Measurements from ENCODE around the gene IL1R1. TPM values are rescaled to one million over a fixed set of nuclear protein-coding genes. Genes with fewer than 3 reads are reported as not detected.

The IL1R1 gene
- total RNA-seq, 1 experiment from 2014 or later, result 0.39 TPM

GRCh38 chr2:102131564-102131963, 11.0 kb upstream of the IL1R1 start:
- no peak overlapping the region for H3K18ac ChIP-seq (ENCODE audit: insufficient read length, low read depth, low read length)
- no peak overlapping the region for H3T11ph ChIP-seq (ENCODE audit: low read length)
- no peaks in the 10 kb centered on the region for H3K27me3 ChIP-seq (ENCODE audit: insufficient read depth, low read length)
- no peak overlapping the region for H2BK20ac ChIP-seq (ENCODE audit: low read depth, low read length, poor library complexity, severe bottlenecking)
- no peak overlapping the region for H4K5ac ChIP-seq (ENCODE audit: insufficient read length, low read depth, low read length)
- no peaks in the 10 kb centered on the region for H4K20me1 ChIP-seq (ENCODE audit: control insufficient read depth, insufficient read depth, insufficient read length)
- no peak overlapping the region for H2BK120ac ChIP-seq (ENCODE audit: low read depth, low read length, poor library complexity, severe bottlenecking)
- H3K23ac ChIP-seq (ENCODE audit: insufficient read length, low read depth, low read length), result no peak overlapping the region
- no peaks in the 10 kb centered on the region for H3K23me2 ChIP-seq (ENCODE audit: insufficient read length, low read depth, low read length, poor library complexity, severe bottlenecking)
- Mint-ChIP-seq H3K4me3 (no peak overlapping the region), H3K9me3 (no peaks in the 10 kb centered on the region), H3K4me1 (no peaks in the 10 kb centered on the region), H3K36me3 (ENCODE audit: insufficient read depth in 1 of 3, low read depth in 3 of 3) (no peaks in the 10 kb centered on the region), H3K27ac (no peak overlapping the region), H3K27me3 (ENCODE audit: low read depth) (peaks cover 2% of the 10 kb centered on the region)
- H2BK12ac ChIP-seq (ENCODE audit: insufficient read length, low read depth, low read length), result no peak overlapping the region
- H3K4ac ChIP-seq (ENCODE audit: low read depth, low read length), result no peak overlapping the region
- no peaks in the 10 kb centered on the region for H3K79me2 ChIP-seq (ENCODE audit: insufficient read depth, low read length)
- no peak overlapping the region for H2BK5ac ChIP-seq (ENCODE audit: insufficient read length, low read length)
- TF ChIP-seq, protein P1, sequence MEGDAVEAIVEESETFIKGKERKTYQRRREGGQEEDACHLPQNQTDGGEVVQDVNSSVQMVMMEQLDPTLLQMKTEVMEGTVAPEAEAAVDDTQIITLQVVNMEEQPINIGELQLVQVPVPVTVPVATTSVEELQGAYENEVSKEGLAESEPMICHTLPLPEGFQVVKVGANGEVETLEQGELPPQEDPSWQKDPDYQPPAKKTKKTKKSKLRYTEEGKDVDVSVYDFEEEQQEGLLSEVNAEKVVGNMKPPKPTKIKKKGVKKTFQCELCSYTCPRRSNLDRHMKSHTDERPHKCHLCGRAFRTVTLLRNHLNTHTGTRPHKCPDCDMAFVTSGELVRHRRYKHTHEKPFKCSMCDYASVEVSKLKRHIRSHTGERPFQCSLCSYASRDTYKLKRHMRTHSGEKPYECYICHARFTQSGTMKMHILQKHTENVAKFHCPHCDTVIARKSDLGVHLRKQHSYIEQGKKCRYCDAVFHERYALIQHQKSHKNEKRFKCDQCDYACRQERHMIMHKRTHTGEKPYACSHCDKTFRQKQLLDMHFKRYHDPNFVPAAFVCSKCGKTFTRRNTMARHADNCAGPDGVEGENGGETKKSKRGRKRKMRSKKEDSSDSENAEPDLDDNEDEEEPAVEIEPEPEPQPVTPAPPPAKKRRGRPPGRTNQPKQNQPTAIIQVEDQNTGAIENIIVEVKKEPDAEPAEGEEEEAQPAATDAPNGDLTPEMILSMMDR (conservative IDR thresholded peaks at IDR 0.05), result no peak
- H3K14ac ChIP-seq (ENCODE audit: insufficient read depth, low read length), result no peak overlapping the region
- DNase-seq, result no peak
- H4K8ac ChIP-seq (replicated peaks; ENCODE audit: insufficient read length, low read depth, low read length), result no peak overlapping the region
- no peak overlapping the region for H4K91ac ChIP-seq (ENCODE audit: insufficient read length, low read depth, low read length)
- H3K27ac ChIP-seq (ENCODE audit: insufficient read length, low read depth, low read length), result no peak overlapping the region
- H3K9me3 ChIP-seq (ENCODE audit: control insufficient read depth, low read depth, low read length), result no peaks in the 10 kb centered on the region
- no peak overlapping the region for H2BK15ac ChIP-seq (ENCODE audit: low read depth, low read length)
- H3K4me1 ChIP-seq (ENCODE audit: insufficient read depth, low read length), result no peaks in the 10 kb centered on the region
- H2AFZ ChIP-seq (ENCODE audit: low read length), result no peak overlapping the region
- no peak overlapping the region for H3K56ac ChIP-seq (ENCODE audit: insufficient read length, low read depth, low read length)
- no peak overlapping the region for H3K4me2 ChIP-seq (ENCODE audit: insufficient read depth, insufficient read length, low read length)
- H3K79me1 ChIP-seq (ENCODE audit: insufficient read depth, low read depth, low read length, poor library complexity, severe bottlenecking), result no peaks in the 10 kb centered on the region
- H2AK5ac ChIP-seq (ENCODE audit: insufficient read length, low read length), result no peak overlapping the region
- no CpG with 5 or more reads among the region's 5 CpGs for WGBS (ENCODE audit: extremely low coverage, insufficient read length, low lambda C conversion rate)
- H3K9ac ChIP-seq (ENCODE audit: extremely low read depth, insufficient read length, low read length), result no peak overlapping the region
